ENCODE data around the gene DOCK1.

DOCK1 gene

DNA sequence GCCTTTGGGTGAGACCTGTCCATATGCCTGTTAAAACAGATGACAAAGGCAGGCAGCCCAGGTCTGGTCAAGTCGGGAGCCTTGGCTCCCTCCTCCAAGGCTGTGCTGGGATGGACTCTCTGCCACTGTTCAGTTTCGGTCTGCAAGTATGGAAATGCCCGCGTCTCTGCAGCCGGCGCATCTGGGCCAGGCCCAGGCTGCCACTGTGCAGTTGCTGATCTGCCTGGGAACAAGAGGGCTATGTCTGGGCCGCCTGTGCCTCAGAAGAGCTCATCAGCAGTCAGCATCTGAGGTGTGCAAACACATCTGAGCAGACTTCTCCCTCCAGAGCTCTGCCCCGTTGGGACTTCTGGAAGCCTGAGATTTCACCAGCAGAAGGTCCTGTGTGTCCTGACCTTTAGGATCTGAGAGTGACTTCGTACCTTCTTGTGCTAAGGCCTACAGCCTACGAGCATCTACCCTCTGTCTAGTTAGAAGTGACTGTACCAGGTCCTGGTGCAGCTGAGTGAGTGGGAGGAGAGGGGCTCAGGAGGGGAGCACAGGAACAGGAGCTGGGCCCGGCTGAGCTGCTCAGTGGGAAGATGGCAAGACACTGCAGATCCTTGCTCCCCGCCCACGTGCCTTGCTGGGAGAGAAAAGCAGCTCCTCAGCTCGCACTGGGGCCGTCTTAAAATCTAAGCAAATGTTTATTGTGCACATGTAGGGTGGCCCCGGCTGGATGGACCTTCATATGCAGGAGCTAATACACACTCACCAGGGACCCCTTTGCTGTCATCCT, 50.9 kb downstream of the DOCK1 start:
- DNase-seq, result no peak

DNA sequence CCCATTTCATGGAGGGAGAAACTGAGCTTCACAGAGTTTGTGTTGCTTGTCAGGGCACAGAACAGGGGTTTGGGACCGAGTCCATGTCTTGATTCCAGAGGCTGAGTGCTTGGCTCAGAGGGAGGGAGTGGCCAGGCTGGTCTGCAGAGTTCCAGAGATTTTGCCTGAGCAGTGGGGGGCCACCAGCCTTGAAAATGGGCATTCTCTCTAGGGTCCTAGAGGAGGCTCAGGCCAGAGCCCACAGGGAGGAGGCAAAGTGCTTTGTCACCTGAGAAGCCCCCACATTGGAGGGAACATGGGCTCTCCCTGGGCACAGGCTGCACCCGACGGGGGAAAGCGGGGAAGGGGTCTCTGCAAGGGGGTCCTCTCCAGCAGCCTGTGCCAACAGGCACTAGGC, 51.5 kb downstream of the DOCK1 start:
- no peak for DNase-seq

DNA sequence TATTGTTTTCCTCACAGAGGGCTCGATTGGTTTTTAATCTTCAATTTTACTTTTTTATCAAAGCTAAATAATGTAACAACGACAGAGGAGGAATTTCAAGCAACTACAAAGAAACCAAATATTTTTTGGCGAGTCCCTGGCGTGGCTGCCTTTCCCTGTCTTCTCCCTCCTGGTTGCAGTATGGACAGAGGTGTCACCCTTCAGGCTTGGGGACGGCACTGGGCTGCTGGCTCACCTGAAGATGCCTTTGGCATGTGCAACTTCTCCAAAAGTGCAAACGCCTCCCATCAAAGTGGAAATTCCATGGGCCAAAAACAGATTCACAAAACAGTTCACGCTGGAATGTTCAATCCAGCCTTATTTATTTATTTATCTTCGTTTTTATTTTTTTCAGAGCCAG, 51.9 kb downstream of the DOCK1 start:
- DNase-seq, result no peak

DNA sequence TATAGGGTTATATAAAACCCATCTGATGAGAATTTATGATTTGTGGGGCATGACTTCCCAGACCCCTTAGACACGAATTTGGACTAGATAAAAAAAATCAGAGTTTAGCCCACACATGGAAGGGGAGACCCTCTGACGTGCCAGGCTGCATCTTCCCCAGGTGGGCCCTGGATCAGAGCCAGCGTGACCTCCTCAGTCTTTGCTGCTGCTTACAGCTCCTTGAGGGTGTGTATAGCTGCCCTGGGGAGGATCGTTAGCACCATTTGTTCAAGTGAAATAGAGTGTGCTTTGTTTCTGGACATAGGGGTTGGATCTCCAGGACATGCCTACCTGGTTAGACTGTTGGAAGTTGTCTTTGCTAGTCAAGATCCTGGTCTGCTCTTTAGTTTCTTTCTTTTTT, 54.2 kb downstream of the DOCK1 start:
- DNase-seq, result no peak

DNA sequence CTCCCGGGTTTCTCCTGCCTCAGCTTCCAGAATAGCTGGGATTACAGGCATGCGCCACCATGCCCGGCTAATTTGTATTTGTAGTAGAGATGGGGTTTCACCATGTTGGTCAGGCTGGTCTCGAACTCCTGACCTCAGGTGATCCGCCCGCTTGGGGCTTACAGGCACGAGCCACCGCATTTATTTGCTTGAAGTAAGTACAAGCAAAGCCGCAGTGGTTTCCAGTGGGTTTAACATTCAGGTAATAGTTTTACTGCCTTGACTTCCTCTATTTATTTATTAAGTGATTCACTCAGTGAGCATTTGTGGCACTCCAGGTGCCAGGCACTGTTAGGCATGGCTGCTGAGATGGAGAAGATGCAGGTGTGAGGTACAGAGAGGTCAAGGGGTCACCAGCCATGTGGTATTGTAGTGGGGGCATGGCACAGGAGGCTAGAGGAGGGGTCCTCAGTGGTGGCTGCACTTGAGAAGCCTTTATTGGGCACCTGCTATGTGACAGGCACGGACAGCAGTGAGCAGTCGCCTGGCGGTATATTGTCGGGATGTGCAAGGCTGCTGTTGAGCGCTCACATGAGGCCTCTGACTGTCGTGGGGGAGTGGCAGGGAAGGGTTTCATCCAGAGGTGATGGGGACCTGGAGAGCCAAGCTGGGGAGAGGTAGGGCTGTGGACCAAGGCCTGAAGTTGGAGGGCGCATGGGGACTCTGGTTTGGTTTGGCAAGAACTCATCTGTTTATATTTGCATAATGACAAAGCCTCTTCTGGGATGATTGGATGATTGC, 54.9 kb downstream of the DOCK1 start:
- no peak for DNase-seq

DNA sequence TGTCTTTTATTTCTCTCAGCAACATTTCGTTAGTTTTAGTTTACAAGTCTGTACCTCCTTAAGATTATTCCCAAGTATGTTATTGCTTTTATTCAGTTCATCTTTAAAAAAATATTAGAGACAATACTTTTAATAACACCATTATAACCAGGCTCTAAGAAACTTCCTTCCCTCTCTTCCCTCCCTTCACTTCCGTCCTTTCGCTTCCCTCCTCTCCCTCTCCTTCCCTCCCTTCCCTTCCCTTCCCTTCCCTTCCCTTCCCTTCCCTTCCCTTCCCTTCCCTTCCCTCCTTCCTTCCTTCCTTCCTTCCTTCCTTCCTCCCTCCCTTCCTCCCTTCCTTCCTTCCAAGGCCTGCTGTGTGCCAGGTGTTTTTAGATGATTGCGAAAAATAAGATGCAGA, 58.1 kb downstream of the DOCK1 start:
- DNase-seq, result no peak

DNA sequence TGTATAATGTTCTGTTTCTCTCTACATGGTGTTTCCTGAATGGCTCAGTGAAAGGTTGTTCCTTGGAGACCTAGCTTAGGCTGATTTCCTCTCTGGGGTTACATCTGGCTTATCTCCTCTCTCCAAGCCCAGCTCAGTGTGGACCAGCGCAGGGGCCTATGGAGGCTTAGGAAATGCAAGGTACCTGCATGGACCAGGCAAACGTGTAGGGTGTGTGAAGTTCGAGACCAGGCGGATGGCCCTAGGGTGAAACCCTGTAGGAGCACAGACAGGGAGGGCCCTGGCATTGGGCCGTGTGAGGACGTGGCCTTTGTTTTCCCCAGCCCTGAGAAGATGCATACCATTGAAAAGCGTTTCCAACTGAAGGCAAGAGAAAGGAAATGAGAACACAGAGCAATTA, 59.0 kb downstream of the DOCK1 start:
- DNase-seq, result no peak

DNA sequence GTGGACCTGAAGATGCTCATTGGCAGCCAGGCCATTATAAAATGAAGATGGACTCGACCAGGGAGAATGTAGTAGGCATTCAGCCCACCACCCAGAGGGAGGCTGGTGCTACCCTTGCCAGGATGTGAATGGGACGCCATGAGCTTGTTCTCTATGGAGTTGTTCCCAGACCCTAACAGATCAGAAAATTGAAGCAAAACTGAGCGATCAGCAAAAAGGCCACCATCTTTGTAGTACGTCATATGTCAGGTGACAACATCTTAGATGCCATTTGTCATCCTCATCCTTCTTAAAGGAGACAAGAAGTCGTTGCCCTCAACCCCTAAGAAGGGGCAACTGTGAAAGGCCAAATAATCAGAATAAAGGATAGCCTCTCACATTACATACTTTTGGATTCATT, 61.7 kb downstream of the DOCK1 start:
- DNase-seq, result no peak

DNA sequence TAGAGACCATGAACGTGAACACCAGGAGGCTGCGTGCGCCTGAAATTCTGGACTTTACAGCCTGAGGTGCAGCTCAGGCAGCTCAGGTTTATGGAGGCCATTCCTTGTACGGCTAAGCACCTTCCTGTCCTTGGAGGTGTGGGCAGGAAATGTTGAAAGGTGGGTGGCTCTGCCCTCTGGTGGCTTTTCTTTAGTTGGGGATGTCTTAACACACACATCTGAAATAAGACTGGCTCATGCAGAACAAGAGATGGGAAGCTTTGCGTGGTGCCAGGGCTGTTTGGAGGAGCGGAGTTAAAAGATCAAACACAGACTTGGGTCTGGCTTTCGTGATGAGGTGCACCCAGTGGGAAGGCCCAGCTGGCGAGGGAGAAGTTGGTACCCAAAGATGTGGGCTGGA, 64.1 kb downstream of the DOCK1 start:
- no peak for DNase-seq

DNA sequence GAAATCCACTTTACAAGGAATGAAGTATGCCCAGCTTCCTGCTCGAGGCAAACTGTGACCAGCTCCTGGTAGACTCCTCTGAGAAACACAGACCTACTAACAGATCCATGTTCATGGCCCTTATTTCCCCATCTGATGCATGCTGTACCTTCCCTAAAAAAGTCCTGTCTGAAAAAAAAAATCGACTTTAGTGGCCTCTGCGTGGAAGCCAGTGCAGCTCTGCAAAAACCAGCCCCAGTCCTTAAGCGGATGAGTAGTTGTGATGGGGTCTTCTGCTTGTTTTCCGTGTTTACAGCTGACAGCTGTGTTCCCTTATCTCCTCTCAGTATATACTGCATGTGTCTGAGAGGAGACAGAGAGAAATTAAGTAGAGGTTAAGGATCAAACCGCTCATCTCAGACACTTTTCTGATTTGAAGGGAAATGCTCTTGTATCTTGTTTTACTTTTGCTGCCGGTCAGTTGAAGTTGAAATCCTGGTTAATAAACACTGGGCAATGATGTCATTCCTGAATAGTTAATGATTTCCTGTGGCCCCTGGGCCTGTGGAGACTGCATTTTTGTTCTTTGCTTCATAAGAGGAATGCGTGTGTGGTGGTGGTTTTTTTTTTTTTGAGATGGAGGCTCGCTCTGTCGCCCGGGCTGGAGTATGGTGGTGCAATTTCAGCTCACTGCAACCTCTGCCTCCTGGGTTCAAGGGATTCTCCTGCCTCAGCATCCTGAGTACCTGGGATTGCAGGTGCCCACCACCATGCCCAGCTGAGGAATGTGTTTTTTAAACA, 67.6 kb downstream of the DOCK1 start:
- DNase-seq, result no peak

DNA sequence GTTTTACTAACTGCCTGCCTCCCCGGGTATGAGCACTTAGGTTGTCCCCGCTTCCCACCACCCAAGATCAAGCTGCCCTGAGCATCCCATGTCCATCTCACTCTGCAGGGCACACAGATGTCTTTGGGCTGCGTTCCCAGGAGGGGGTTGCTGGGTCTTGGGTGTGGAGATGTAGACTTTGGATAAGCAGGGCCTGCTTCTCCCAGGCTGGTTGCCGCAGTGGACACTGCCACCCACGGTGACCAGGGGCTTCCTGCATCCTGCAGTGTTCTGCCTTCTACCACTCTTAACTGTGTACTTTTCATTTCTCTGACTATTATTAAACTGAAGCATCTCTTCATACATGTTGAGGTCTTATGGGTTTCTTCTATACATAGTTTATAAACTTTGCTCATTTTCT, 70.0 kb downstream of the DOCK1 start:
- no peak for DNase-seq

DNA sequence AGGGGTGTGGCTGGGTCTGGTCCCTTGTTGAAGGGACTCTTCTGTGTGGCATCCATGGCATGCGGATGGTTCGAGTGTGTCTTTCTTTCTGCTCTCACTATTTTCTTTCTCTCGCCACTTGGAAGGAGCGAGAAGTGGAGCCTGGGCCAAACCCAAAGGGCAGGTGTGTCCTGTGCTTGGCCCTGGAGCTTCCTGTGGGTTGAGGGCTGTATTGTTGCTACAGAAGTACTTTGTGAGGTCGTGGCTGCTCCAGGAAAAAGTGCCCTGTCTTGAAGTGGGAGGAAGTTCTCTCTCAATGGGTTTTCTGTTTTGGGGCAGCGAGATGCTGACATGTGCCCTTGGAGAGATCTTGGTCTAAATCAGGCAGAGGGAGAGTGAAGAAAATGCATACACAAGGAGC, 72.0 kb downstream of the DOCK1 start:
- DNase-seq, result no peak

DNA sequence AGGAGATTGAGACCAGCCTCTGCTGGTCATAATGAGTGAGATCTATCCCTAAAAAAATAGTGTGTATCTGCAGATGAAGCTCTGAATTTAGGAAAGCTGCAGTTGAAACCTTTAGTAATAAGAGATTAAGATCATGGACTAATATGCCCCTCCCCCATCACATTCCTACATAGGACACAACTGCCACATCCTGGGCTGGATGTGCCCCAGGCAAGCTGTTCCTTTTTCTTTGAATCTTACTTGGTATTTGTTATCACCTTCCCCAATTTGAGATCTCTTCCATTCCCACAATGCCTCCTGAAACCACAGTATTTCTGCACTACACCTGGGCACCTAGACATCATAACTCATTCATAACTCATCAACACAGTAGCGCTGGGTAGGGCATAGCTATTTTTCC, 74.1 kb downstream of the DOCK1 start:
- DNase-seq, result no peak

DNA sequence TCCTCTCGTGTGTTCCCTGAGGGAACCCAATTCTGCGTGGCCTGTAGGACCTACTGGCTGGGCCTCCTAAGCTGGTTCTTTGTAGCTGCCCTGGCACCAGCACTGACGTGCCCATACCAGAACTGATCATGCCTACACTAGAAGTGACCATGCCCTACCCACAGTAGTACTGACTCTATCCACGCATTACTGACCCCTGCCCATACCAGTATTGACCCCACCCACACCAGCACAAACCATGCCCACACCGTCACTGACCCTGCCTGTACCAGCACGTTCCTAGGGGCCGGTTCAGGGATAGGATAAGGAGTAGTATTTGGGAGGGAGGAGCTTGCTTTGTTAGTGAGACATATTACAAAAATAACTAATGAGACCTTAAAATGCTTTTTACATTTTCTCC, 88.0 kb downstream of the DOCK1 start:
- DNase-seq, result no peak

DNA sequence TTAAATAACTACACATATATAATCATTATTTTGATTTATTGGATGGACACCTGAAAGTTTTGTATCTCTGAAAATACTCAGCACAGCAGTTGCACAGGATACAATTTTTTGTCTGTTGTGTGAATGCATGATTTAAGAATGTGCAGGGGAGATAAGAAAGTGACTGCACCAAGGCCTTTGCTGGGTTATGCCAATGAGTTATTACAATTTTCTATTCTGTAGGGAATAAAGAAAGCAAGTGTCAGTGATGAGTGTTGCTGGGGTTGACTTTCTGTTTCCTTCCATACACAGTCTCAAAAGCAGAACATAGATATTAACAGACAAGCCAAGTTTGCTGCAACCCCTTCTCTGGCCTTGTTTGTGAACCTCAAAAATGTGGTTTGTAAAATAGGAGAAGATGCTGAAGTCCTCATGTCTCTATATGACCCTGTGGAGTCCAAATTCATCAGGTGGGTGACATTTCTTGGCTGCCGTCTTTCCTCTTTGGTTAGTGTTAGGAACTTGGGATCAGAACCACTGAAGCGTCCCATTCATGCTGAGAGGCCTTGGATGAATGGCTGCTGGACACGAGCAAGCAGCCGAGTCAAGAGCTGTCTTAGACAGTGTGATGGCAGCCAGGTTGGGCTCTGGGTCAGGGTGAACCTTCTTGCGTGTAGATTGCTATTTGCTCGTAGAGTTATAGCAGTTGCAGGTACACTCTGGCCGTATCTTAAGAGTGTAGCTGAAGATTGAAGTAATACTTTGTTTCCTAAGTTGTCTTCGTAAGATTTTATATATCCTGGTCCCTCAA, 92.8 kb downstream of the DOCK1 start:
- DNase-seq, result no peak

DNA sequence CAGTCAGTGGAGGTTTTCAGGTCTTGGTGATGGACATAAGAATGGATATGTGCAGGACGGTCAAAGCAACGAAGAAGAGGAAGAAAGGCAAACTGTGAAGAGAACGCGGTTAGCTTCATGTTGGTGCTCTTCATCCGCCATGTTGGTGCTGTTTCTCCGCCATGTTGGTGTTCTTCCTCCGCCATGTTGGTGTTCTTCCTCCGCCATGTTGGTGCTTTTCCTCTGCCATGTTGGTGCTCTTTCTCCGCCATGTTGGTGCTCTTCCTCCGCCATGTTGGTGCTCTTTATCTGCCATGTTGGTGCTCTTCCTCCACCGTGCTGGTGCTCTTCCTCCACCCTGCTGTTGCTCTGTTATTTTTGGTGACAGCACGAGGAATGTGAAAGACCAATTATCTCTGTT, 95.4 kb downstream of the DOCK1 start:
- no peak for DNase-seq

DNA sequence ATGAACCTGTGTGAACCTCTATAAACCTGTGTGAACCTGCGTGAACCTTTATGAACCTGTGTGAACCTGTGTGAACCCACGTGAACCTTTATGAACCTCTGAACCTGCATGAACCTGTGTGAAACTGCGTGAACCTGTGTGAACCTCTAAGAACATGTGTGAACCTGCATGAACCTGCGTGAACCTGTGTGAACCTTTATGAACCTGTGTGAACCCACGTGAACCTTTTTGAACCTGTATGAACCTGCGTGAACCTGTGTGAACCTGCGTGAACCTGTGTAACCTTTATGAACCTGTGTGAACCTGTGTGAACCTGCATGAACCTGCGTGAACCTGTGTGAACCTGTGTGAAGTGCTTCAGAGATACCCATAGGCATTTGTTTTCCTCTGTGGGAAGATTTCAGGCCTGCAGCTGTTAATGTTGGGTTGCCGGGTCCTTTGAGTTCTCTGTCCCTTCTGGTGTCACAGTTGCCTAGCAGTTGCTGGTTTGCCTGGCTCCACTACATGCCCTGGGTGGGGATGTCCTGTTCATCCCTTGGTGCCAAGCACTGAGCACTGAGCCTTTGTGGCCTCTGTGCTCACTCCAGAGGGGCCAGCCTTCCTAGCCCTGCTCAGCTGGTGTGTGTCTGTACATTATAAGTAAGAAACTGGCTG, 97.9 kb downstream of the DOCK1 start:
- DNase-seq, result no peak

DNA sequence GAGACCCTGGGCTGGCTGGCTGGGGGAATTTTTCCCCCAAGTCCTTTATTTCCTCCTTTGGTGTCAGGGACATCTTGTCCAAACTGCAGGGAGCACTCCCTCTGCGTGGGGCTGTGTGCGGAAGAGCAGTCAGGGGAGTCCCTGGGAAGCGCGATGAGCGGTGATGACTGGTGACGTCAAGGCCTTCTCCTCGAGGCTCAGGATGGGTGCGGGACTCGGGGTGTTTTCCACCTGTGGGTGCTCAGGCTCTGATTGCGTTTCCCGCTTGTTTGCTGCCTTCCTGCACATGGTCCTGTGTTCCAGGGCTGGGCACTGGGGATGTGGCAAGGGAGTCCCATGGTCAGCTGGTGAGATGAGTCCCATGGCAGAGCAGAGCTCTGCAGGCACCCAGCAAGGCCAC, 101.2 kb downstream of the DOCK1 start:
- no peak for DNase-seq

DNA sequence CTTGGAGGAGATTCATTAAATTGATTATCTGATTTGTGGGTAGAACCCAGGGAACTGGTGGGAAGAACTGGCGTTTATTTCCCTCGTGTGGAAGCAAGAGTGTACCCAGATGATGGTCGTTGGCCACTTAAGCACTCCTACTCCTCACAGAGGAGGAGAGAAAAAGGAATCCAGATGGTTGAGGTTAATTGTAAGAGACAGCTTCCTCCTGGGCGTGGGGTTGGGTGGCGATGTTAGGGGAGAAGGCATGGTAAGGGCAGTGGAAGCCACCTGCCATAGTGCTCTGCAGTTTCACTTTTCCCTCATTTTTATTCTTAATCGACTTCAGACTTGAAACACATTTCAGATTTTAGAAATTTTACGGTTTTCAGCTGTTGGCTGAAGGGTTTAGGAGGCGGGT, 104.1 kb downstream of the DOCK1 start:
- DNase-seq, result no peak

DNA sequence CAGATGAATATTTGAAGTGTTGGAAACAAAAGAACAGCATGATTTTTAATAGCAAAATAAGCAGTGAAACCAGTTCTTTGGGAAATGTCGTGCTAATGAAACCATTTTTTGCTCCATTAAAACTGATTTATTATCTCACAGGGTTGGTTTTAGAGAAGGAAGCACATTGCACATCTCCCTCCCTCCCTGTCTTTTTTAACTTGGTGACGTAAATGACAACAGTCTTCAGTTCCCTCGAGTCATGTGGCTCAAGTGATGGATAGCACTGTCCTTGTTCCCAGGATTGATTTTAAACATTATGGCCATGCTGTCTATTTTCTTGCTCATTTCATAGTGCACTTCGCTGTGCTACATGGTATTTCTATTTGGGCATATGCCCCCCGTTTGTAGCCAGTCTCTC, 105.9 kb downstream of the DOCK1 start:
- no peak for DNase-seq

DNA sequence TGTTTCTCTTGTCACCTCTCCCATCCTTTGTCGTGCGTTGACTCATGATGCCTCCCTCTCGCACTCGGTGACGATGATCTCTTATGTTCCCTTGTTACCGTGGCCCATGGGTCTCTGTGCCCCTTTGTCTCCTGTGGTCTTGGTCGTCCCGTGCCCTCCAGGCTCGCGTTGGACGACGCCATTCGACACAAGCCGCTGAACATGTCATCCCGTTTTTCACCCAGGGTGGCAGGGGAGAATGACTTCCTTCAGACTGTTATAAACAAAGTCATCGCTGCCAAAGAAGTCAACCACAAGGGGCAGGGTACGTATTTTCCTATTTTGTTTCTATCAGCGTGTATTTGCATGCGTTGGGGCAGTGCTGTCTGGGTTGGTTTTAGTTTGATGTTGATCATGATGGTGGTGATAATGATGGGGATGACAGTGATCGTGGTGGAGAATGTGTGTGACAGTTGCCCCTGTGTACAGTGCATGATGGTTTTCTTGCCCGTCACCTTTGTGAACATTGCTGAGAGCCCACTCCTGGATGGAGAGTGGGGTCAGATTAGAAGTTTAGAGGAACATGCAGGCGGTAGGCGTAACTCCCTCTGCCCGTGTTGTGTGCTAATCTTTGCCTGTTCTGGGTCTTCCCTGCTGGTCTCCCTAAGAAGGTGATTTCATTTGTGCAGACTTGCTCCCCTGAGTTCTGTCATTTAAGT, 107.0 kb downstream of the DOCK1 start:
- no peak for DNase-seq

DNA sequence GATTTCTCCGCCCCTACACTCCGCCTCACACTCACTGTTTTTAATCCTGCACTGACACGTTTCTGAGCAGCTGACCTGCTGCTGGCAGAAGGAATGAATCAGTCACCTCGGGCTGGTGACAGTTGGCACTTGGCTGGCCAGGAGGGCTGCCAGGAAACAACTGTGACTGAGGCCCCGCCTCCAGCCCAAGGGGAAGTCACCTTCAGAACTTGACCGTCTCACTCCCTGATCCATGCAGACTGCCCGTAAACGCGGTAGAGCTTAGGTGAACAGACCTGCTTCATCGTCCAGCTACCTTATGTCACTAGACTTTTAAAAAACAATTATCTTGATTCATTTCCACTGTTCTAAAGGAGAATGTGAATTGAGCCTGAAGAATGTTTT, 107.5 kb downstream of the DOCK1 start:
- DNase-seq, result no peak
